Placental pericyte (primary cell): Measurements from ENCODE around the gene SP4. TPM values are rescaled to one million over a fixed set of nuclear protein-coding genes. Genes with fewer than 3 reads are reported as not detected.

Source experiments
- small RNA-seq: library from RNA; depleted of rRNA; stranded (forward); fragments of <200 nt; gene quantifications from one replicate; pipeline ENCODE3, GENCODE V24; 2012; ENCODE audit warnings: low replicate concordance
- total RNA-seq: library from RNA; depleted of rRNA; stranded (reverse); fragments of >200 nt; gene quantifications from 2 replicates; pipeline ENCODE4 v1.2.3, GENCODE V29; 2012

The SP4 gene
- 6.0 and 6.3 TPM in 2 replicates for total RNA-seq

DNA sequence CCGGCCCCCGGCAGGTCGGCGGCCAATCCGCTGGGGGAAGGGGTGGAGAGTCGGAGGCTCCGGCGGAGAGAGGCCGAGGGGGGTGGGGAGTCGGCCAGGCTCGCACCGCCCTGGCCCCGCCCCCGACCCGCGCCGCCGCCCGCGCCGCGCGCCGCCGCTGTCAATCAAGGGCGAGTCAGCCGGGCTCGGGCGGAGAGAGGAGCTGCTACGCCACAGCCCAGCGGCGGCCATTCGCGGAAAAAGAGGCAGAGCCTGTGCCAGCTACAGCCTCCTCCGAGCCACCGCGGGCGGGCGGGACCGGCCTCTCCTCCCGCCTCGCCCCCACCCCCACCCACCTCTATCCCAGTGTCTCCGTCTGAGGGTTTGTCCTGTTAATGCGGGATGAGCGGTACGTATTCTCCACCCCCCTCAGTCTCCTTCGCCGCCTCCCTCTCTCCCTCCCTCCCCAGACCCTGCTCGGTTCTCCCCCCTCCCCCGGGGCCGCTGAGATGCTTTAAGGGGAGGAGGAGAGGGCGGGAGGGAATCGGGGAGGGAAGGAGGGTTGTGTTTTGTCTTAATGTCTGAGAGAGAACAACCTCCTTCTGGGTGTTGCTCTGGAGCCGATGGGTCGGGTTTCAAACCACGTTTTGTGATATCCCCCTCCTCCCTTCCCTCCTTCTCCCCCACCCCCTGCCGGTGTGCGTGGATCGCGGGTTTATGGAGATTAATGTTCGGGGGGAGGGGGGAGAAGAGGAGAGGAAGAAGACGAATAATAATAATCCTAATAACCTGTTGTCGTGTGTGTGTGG lies at the start of gene SP4:
SP4 (plus strand) TSS at position 213 of the 788 bp plus-strand sequence; CDS start at position 382, 169 bp downstream.

DNA sequence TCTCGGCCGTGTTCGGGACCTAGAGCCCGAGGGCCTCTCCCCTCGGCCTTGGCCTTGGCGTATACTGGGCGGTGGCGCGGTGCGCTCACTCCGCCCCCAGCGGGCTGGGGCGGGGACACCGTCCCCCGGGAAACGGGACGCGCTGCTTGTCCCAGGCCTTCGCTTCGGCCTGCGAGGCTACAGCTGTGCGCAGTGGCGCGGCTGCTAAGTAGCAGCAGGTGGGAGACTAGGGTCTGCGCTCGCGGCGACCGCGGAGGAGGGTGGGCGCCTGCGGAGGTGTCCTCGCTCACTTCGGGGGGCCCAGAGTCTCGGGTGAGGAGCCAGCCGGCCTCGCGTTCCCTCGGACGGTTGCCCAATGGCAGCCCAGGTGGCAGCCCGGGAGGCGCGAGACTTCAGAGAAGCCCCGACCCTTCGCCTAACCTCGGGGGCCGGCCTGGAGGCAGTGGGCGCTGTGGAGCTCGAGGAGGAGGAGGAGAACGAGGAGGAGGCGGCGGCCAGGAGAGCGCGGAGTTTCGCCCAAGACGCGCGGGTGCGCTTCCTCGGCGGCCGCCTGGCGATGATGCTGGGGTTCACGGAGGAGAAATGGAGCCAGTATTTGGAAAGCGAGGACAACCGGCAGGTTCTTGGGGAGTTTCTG lies 115.1 kb downstream of the SP4 start, which contains the start of gene DNAH11:
DNAH11 (plus strand) TSS at position 149 of the 637 bp plus-strand sequence; CDS start at position 356, 207 bp downstream.

Small RNAs within 50 kb of the gene (small RNA-seq; reads per million reads assigned to genes)
- gene MIR1183: not detected
- gene RNU1-15P: not detected

Other genes with a start within 250 kb of the SP4 start
- gene DNAH11, start 115.0 kb downstream of the SP4 start, total RNA-seq: under 0.01 TPM in 1 of 2 replicates, not detected in the other